Fibroblast of the aortic adventitia (primary cell): ENCODE data around the gene ZMYM4. TPM values are rescaled to one million over a fixed set of nuclear protein-coding genes. Genes with fewer than 3 reads are reported as not detected.

Experiments
- DNase-seq: peaks from one replicate; pipeline ENCODE4 v3.0.0-alpha.2; 2010; ENCODE audit warnings: low read depth
- H3K4me3 ChIP-seq: 2 replicates; pipeline ENCODE4 v1.5.1; 2011; ENCODE audit warnings: low read depth, mild to moderate bottlenecking, control low read depth, low read length, moderate library complexity
- total RNA-seq: library from RNA; depleted of rRNA; stranded (reverse); fragments of >200 nt; gene quantifications from 2 replicates; pipeline ENCODE4 v1.2.3, GENCODE V29; 2012; ENCODE audit warnings: low replicate concordance
- TF ChIP-seq, protein P1 (sequence below): IDR thresholded peaks from 2 replicates; pipeline ENCODE4 v1.5.1; 2011; ENCODE audit warnings: mild to moderate bottlenecking, low read length, control low read depth, inconsistent platforms; ENCODE audit not compliant: insufficient read depth

ZMYM4 gene
- total RNA-seq, 1 donor: 52.2 TPM

DNA sequence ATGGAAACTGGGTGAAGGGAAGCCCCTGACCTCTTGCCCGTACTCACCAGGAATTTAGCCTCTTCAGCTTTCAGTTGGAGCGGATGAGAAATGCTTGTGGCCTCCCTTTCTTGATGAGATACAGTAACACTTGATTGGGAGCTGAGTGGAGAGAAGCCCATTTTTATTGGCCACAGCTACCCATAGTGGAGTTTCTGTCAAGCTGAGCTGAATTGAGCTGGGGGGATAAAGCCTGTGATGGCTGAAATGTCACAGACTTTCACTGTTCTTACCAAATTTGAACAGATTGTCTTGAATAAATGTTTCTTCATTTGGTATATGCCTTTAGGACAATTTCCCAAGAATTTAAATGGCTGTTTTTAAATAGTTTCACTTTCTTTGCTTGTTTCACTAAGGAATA, 125.9 kb downstream of the ZMYM4 start:
- no peak for DNase-seq
- TF ChIP-seq, protein P1, sequence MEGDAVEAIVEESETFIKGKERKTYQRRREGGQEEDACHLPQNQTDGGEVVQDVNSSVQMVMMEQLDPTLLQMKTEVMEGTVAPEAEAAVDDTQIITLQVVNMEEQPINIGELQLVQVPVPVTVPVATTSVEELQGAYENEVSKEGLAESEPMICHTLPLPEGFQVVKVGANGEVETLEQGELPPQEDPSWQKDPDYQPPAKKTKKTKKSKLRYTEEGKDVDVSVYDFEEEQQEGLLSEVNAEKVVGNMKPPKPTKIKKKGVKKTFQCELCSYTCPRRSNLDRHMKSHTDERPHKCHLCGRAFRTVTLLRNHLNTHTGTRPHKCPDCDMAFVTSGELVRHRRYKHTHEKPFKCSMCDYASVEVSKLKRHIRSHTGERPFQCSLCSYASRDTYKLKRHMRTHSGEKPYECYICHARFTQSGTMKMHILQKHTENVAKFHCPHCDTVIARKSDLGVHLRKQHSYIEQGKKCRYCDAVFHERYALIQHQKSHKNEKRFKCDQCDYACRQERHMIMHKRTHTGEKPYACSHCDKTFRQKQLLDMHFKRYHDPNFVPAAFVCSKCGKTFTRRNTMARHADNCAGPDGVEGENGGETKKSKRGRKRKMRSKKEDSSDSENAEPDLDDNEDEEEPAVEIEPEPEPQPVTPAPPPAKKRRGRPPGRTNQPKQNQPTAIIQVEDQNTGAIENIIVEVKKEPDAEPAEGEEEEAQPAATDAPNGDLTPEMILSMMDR: no peak
- H3K4me3 ChIP-seq: no peak overlapping the region

DNA sequence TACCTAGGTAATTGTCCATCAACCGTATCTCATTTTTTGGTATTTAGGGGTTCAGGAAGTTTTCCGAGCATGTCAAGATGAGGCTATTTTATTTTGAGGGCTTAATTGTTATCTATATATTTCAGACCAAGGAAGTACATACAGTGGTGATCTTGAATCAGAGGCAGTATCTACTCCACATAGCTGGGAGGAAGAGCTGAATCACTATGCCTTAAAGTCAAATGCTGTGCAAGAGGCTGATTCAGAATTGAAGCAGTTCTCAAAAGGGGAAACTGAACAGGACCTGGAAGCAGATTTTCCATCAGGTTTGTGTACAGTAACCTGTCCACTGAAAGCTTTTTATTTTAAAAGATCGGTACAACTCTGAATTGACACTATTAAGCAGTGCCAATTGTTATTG, 130.2 kb downstream of the ZMYM4 start:
- DNase-seq: no peak
- no peak overlapping the region for H3K4me3 ChIP-seq
- TF ChIP-seq, protein P1: no peak

DNA sequence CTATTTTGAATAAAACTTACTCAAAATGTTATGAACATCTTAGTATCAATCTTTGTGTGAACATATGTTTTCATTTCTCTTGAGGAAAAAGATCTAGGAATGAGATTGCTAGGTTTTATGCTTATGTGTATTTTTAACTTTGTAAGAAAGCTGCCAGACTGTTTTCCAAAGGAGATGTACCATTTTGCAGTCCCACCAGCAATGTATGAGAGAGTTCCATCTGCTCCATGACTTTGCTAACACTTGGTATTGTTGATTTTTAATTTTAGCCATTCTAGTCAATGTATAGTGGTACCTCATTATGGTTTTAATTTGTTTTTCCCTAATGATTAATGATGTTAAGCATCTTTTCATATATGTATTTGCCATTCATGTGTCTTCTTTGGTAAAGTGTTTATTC, 132.5 kb downstream of the ZMYM4 start:
- TF ChIP-seq, protein P1: no peak
- H3K4me3 ChIP-seq: no peak overlapping the region
- no peak for DNase-seq

DNA sequence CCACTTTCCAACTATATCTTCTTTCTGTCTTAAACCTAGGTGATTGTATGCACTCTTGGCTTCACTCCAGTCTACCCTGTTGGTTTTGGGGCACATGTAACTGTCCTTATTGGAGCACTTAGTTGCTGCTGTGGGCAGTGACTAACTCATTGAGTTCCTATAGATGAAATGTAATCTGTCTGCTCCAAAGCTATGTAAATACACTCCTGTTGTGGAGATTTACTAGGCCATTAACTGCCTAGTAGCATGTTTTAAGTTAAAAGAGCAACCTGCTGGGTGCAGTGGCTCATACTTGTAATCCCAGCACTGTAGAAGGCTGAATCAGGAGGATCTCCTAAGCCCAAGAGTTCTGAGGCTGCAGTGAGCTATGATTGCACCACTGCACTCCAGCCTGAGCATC, 137.6 kb downstream of the ZMYM4 start:
- no peak for DNase-seq
- TF ChIP-seq, protein P1: no peak
- H3K4me3 ChIP-seq: no peak overlapping the region

DNA sequence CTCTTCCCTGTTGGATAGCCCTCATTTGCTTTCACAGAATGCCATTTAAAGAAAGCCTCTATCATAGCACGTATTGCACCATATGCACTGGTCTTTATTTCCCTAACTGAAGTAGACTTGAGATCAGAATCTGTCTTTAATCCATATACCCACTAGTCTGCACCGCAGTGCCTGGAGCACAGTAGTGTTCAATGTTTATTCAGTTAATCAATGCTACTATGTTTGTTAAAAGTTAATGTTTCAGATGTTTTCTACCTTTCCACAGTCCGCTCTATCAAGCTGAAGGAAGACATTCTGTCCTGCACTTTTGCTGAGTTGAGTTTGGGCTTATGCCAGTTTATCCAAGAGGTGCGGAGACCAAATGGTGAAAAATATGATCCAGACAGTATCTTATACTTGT, 139.2 kb downstream of the ZMYM4 start:
- DNase-seq: no peak
- TF ChIP-seq, protein P1: no peak
- H3K4me3 ChIP-seq: no peak overlapping the region

DNA sequence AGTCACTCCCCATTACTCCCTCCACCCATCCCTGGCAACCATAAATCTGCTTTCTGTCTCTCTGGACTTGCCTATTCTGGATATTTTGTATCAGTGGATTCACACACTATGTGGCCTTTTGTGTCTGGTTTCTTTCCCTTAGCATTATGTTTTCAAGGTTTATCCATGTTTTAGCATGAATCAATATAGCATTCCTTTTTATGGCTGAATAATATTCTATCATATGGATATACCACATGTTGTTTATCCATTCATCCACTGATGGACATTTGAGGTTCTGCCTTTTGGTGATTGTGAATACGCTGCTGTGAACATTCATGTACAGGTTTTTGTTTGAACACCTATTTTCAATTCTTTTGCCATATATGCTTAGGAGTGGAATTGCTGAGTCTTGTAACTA, 140.4 kb downstream of the ZMYM4 start:
- TF ChIP-seq, protein P1: no peak
- no peak overlapping the region for H3K4me3 ChIP-seq
- no peak for DNase-seq

DNA sequence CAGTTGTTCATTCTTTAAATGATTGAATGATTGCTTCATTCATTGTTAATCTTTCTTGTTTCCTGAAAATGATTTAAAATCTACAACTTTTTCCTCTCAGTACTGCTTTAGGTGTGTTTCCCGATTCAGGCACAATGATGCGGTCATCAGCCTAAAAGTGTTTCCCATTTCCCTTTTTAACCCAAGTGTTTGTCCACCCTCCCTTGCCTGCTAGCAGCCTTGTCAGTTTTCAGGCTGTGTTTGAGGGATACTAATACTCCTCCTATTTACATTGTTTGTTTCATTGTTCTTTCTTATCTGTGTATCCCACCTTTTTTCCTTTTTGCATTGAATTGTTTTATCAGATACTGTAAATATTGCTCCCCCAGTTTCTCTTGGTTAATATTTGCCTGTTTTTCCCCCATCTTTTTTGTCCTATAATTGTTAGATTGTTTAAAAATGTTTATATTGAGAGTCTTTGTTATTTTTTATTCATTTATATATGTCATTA, 157.6 kb downstream of the ZMYM4 start:
- H3K4me3 ChIP-seq: no peak overlapping the region
- no peak for DNase-seq
- TF ChIP-seq, protein P1: no peak
